ENCODE data around the gene DPP3.
"Not testable (repeated sequence)": the region's sequence is repeated elsewhere in the genome, so short reads cannot be mapped to it uniquely, and the experiment has no call there.

The DPP3 gene, protein sequence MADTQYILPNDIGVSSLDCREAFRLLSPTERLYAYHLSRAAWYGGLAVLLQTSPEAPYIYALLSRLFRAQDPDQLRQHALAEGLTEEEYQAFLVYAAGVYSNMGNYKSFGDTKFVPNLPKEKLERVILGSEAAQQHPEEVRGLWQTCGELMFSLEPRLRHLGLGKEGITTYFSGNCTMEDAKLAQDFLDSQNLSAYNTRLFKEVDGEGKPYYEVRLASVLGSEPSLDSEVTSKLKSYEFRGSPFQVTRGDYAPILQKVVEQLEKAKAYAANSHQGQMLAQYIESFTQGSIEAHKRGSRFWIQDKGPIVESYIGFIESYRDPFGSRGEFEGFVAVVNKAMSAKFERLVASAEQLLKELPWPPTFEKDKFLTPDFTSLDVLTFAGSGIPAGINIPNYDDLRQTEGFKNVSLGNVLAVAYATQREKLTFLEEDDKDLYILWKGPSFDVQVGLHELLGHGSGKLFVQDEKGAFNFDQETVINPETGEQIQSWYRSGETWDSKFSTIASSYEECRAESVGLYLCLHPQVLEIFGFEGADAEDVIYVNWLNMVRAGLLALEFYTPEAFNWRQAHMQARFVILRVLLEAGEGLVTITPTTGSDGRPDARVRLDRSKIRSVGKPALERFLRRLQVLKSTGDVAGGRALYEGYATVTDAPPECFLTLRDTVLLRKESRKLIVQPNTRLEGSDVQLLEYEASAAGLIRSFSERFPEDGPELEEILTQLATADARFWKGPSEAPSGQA

DNA sequence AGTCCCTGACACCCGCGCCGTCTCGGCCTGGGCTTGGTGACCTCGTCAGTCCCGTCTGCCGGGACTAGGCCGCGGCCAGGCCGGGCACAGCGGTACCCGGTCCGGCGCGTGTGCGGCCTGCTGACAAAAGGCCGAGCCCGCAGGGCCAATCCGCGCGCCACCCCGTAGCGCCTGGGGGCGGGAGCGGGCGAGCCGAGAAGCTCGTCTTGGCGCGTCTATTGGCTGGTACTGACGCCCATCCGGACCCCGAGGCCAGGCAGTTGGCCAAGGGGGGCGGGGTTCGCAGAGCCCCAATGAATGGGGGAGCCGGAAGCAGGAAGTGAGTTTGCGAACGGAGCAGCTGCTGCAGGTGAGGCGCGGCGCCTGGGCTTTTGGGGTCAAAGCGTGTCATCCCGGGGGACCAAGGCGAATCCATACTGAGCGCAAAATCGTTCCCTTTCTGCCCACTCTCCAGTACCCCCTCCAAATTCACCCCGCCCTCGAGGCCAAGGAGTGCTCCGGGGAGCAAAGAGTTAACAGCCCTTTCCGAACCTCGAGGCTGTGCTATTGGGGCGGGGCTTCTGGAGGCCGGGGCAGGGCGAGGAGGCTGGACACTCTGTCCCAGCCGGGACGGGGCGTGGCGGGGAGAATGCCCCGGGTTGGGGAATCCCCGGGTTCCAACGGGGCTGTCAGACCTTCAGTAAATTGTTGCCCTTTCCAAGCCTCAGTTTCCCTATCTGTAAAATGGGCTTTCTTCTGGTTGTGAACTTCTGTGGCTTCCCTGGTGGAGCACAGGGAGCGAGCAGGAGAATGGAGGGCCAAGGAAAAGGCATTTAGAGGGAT is at the start of gene DPP3:
Gene DPP3, plus strand, starts transcription at position 318 of the 822 bp plus-strand sequence. CDS start 1,767 bp downstream, outside the sequence.
- peak; percentile 91 for DNase-seq (ENCODE audit: extremely low read depth, low read depth)
- TF ChIP-seq, protein P1, sequence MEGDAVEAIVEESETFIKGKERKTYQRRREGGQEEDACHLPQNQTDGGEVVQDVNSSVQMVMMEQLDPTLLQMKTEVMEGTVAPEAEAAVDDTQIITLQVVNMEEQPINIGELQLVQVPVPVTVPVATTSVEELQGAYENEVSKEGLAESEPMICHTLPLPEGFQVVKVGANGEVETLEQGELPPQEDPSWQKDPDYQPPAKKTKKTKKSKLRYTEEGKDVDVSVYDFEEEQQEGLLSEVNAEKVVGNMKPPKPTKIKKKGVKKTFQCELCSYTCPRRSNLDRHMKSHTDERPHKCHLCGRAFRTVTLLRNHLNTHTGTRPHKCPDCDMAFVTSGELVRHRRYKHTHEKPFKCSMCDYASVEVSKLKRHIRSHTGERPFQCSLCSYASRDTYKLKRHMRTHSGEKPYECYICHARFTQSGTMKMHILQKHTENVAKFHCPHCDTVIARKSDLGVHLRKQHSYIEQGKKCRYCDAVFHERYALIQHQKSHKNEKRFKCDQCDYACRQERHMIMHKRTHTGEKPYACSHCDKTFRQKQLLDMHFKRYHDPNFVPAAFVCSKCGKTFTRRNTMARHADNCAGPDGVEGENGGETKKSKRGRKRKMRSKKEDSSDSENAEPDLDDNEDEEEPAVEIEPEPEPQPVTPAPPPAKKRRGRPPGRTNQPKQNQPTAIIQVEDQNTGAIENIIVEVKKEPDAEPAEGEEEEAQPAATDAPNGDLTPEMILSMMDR (IDR thresholded peaks at IDR 0.05; ENCODE audit: low read depth, low read length), result no peak

DNA sequence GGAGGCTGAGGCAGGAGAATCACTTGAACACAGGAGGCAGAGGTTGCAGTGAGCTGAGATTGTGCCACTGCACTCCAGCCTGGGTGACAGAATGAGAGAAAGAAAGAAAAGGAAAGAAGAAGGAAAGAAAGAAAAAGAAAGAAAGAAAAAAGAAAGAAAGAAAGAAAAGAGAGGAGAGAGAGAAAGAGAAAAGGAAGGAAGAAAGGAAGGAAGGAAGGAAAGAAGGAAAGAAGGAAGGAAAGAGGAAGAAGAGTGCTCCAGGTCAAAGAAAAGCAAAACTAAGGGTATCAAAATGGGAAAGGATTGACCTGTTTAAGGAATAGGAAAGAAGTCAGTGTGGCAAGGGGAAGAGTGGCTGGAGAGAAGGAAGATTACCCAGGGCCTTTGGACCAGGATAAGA is 48.9 kb upstream of the DPP3 start:
- DNase-seq (ENCODE audit: extremely low read depth, low read depth), result not testable (repeated sequence)

DNA sequence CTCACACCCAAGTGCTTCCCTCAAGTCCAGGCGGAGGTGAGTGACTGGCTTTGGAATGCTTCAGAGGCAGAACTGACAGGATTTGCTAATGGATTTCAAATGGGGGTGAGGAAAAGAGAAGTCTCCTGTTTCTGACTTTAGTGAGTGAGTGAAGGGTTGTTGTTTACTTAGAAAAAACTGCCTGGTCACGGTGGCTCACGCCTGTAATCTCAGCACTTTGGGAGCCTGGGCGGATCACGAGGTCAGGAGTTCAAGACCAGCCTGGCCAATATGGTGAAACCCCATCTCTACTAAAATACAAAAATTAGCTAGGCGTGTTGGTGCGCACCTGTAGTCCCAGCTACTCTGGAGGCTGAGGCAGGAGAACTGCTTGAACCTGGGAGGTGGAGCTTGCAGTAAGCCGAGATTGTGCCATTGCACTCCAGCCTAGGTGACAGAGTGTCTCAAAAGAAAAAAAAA is 48.3 kb upstream of the DPP3 start:
- not testable (repeated sequence) for DNase-seq (ENCODE audit: extremely low read depth, low read depth)

DNA sequence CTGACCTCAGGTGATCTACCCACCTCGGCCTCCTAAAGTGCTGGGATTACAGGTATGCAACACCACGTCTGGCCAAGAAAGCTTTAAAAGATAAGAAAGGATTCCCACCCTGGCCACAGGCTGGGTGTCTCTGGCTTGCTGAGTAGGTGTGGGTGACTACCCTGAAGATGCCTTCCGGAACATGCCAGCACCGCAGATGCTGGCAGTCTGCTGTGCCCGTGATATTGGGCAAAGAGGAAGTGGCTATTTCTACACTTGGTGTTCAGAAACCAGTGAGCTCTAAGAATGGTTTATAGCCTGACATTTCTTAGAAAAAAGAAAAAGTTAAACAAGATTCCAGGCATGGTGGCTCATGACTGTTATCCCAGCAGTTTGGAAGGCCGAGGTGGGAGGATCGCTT is 47.6 kb upstream of the DPP3 start:
- DNase-seq (ENCODE audit: extremely low read depth, low read depth), result no peak
- TF ChIP-seq, protein P1 (IDR thresholded peaks at IDR 0.05; ENCODE audit: low read depth, low read length), result no peak

DNA sequence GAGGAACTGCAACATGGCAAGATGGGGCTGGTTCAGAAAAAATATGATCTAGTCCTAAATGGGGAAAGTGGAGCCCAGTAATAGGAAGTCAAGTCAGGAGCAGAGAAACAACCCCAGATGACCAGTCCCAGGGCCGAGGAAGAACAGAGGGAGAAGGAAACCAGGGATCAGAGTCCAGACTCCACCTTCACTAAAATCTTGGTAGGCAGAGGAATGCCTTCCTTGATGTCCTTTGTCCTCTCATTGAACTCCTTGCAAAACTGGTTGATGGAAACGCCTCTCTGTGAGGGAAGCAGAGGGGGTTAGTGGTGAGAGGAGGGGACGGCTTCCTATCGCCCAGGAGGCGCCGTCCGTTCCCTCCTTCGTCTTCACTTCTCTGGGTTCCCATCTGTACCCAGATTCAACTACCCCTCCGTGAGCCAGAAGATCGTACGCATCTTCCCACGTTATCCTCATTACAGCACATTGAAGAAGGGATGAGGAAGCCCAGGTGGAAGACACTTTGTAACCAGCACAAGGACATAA is 42.2 kb upstream of the DPP3 start:
- TF ChIP-seq, protein P1 (IDR thresholded peaks at IDR 0.05; ENCODE audit: low read depth, low read length), result no peak
- no peak for DNase-seq (ENCODE audit: extremely low read depth, low read depth)

DNA sequence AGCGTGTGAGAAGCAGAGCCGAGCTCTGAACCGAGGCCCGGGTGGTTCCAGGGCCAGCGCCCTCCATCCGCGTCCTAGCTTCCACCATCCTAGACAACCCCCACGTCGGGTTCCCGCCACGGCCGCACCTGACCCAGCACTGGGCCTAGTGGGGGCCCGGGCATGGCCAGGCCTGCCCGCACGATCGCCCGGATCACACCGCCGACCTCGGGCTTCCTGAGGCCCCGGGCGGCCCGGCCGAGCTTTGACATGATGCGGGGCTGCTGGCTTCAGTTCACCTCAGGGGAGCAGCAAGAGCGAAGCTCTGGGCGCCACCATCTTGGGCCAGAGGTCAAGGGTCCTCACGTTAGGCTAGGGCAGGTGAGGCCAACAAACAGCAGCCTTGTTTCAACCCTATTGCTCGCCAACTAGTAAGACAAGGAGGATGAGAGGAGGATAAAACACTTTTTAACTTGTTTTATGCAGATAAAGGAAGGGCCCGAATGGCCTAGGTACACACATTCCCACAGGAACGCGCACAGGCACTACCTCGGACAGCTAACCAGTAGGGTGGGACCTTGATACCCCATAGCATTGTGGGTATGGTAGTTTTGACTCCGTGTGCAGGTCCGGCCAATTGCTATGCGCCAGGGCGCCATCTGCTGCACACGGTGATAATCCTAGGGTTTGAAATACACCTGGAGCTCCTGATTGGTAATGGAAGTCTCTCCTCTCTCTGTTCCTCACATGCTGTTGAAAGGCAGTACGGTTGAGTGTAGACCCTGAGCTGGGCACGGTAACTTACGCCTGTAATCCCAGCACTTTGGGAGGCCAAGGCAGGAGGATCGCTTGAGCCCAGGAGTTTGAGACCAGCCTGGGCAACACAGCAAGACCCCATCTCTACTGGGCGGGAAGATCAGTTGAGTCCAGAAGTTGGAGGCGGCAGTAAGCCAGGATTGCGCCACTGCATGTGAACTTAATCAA is 41.4 kb upstream of the DPP3 start, which contains the start of gene MRPL11:
Gene MRPL11, minus strand, starts transcription at position 345 of the 963 bp plus-strand sequence. Its CDS starts 94 bp downstream, at position 251.
- DNase-seq (ENCODE audit: extremely low read depth, low read depth), result peak; percentile 73
- TF ChIP-seq, protein P1 (IDR thresholded peaks at IDR 0.05; ENCODE audit: low read depth, low read length), result peak; percentile 76

DNA sequence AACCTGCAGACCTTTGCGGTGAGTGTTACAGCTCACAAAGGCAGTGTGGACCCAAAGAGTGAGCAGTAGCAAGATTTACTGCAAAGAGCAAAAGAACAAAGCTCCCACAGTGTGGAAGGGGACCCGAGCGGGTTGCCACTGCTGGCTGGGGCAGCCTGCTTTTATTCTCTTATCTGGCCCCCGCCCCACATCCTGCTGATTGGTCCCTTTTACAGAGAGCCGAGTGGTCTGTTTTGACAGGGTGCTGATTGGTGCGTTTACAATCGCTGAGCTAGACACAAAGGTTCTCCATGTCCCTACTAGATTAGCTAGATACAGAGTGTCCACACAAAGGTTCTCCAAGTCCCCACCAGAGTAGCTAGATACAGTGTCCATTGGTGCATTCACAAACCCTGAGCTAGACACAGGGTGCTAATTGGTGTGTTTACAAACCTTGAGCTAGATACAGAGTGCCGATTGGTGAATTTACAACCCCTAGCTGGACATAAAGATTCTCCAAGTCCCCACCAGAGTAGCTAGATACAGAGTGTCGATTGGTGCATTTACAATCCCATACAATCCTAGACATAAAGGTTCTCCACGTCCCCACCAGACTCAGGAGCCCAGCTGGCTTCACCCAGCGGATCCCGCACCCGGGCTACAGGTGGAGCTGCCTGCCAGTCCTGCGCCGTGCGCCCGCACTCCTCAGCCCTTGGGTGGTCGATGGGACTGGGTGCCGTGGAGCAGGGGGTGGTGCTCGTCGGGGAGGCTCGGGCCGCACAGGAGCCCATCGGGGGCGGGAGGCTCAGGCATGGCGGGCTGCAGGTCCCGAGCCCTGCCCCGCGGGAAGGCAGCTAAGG is 39.9 kb upstream of the DPP3 start:
- not testable (repeated sequence) for DNase-seq (ENCODE audit: extremely low read depth, low read depth)

DNA sequence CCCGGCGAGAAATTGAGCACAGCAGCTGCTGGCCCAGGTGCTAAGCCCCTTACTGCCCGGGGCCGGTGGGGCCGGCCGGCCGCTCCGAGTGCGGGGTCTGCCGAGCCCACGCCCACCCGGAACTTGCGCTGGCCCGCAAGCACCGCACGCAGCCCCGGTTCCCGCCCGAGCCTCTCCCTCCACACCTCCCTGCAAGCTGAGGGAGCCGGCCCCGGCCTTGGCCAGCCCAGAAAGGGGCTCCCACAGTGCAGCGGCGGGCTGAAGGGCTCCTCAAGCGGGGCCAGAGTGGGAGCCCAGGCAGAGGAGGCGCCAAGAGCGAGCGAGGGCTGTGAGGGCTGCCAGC is 39.3 kb upstream of the DPP3 start:
- not testable (repeated sequence) for DNase-seq (ENCODE audit: extremely low read depth, low read depth)

Measured in AG09319 (cell line).